Measurements from ENCODE around the gene C3. TPM values are rescaled to one million over a fixed set of nuclear protein-coding genes. Genes with fewer than 3 reads are reported as not detected.

Gene C3
- total RNA-seq, 1 donor from 2014 or later: 48.4 TPM

- no peak for DNase-seq (ENCODE audit: low spot score)
These were observed 11.4 kb upstream of the C3 start for GRCh38 chr19:6731822-6732221.

- no peak for DNase-seq (ENCODE audit: low spot score)
These were observed 10.7 kb upstream of the C3 start for GRCh38 chr19:6730941-6731670.

- peak; percentile 32 for DNase-seq (ENCODE audit: low spot score)
These were observed 9.8 kb upstream of the C3 start for GRCh38 chr19:6730153-6730804.

- no peak for DNase-seq (ENCODE audit: low spot score)
These were observed 9.2 kb upstream of the C3 start for GRCh38 chr19:6729573-6730152.

- peak; percentile 49 for DNase-seq (ENCODE audit: low spot score)
These were observed 7.9 kb upstream of the C3 start for GRCh38 chr19:6728346-6728745.

GRCh38 chr19:6725513-6726231 lies 5.2 kb upstream of the C3 start:
- DNase-seq (ENCODE audit: low spot score): no peak

- no peak for DNase-seq (ENCODE audit: low spot score)
These were observed 4.4 kb upstream of the C3 start for GRCh38 chr19:6724631-6725492.

GRCh38 chr19:6723738-6724137 lies 3.3 kb upstream of the C3 start:
- peak; percentile 38 for DNase-seq (ENCODE audit: low spot score)

- DNase-seq (ENCODE audit: low spot score): peak; percentile 70
These were observed 2.7 kb upstream of the C3 start for GRCh38 chr19:6723108-6723618.

- no peak for DNase-seq (ENCODE audit: low spot score)
These were observed 1.3 kb upstream of the C3 start for GRCh38 chr19:6721773-6722172.

- DNase-seq (ENCODE audit: low spot score): no peak
These were observed 656 bp upstream of the C3 start for GRCh38 chr19:6721138-6721474.

- no peak for DNase-seq (ENCODE audit: low spot score)
These were observed 470 bp downstream of the C3 start for GRCh38 chr19:6719992-6720368.

GRCh38 chr19:6719540-6719861 lies 949 bp downstream of the C3 start:
- no peak for DNase-seq (ENCODE audit: low spot score)

- peak; percentile 29 for DNase-seq (ENCODE audit: low spot score)
These were observed 1.5 kb downstream of the C3 start for GRCh38 chr19:6718741-6719539.

- DNase-seq (ENCODE audit: low spot score): no peak
These were observed 2.2 kb downstream of the C3 start for GRCh38 chr19:6718111-6718740.

GRCh38 chr19:6717441-6717971 lies 2.9 kb downstream of the C3 start:
- DNase-seq (ENCODE audit: low spot score): no peak

- no peak for DNase-seq (ENCODE audit: low spot score)
These were observed 3.4 kb downstream of the C3 start for GRCh38 chr19:6717036-6717435.

- DNase-seq (ENCODE audit: low spot score): no peak
These were observed 3.9 kb downstream of the C3 start for GRCh38 chr19:6716610-6716970.

- DNase-seq (ENCODE audit: low spot score): no peak
These were observed 5.5 kb downstream of the C3 start for GRCh38 chr19:6714749-6715555.

Measured in umbilical cord (tissue), 2 donors.